ENCODE data around the gene IGFBP6. TPM values are rescaled to one million over a fixed set of nuclear protein-coding genes. Genes with fewer than 3 reads are reported as not detected.

Gene IGFBP6
- polyA plus RNA-seq, 3 donors, result 21.8 to 437 (median 83.9) TPM

- H3K27ac ChIP-seq (ENCODE audit: low read depth, low read length), result no peak overlapping the region
- 85 to 88% (median 87%) methylated on average over 13 of the region's 13 CpGs for WGBS, 3 donors
These were observed 39.5 kb upstream of the IGFBP6 start for GRCh38 chr12:53057816-53058500.

GRCh38 chr12:53058674-53059433, 38.6 kb upstream of the IGFBP6 start:
- 82 to 87% (median 83%) methylated on average over 30 to 35 of the region's 35 CpGs for WGBS, 3 donors
- no peak overlapping the region for H3K27ac ChIP-seq (ENCODE audit: low read depth, low read length)

- 87 to 90% (median 88%) methylated on average over 21 to 24 of the region's 24 CpGs for WGBS, 3 donors
- no peak overlapping the region for H3K27ac ChIP-seq (ENCODE audit: low read depth, low read length)
These were observed 37.9 kb upstream of the IGFBP6 start for GRCh38 chr12:53059434-53060063.

GRCh38 chr12:53060064-53060720, 37.3 kb upstream of the IGFBP6 start:
- H3K27ac ChIP-seq (ENCODE audit: low read depth, low read length), result no peak overlapping the region
- 84 to 87% (median 86%) methylated on average over 15 to 17 of the region's 17 CpGs for WGBS, 3 donors

- 36 to 58% (median 56%) methylated on average over 18 of the region's 18 CpGs for WGBS, 3 donors
- no peak overlapping the region for H3K27ac ChIP-seq (ENCODE audit: low read depth, low read length)
These were observed 36.7 kb upstream of the IGFBP6 start for GRCh38 chr12:53060721-53061276.

GRCh38 chr12:53061404-53062010, 36.0 kb upstream of the IGFBP6 start:
- H3K27ac ChIP-seq (ENCODE audit: low read depth, low read length), result no peak overlapping the region
- 26 to 87% (median 83%) methylated on average over 5 of the region's 5 CpGs for WGBS, 3 donors

GRCh38 chr12:53062011-53062961, 35.2 kb upstream of the IGFBP6 start:
- 59 to 67% (median 67%) methylated on average over 20 of the region's 20 CpGs for WGBS, 3 donors
- H3K27ac ChIP-seq (ENCODE audit: low read depth, low read length), result no peak overlapping the region

- WGBS, 3 donors, result 67 to 78% (median 71%) methylated on average over 14 of the region's 14 CpGs
- no peak overlapping the region for H3K27ac ChIP-seq (ENCODE audit: low read depth, low read length)
These were observed 34.3 kb upstream of the IGFBP6 start for GRCh38 chr12:53062977-53063707.

- WGBS, 3 donors, result 48 to 64% (median 58%) methylated on average over 13 of the region's 13 CpGs
- no peak overlapping the region for H3K27ac ChIP-seq (ENCODE audit: low read depth, low read length)
These were observed 33.5 kb upstream of the IGFBP6 start for GRCh38 chr12:53063708-53064612.

- WGBS, 3 donors, result 62 to 86% (median 68%) methylated on average over 11 of the region's 11 CpGs
- H3K27ac ChIP-seq (ENCODE audit: low read depth, low read length), result no peak overlapping the region
These were observed 32.6 kb upstream of the IGFBP6 start for GRCh38 chr12:53064613-53065436.

- 64 to 79% (median 72%) methylated on average over 7 of the region's 7 CpGs for WGBS, 3 donors
- H3K27ac ChIP-seq (ENCODE audit: low read depth, low read length), result no peak overlapping the region
These were observed 32.0 kb upstream of the IGFBP6 start for GRCh38 chr12:53065470-53065869.

GRCh38 chr12:53065975-53066931, 31.2 kb upstream of the IGFBP6 start:
- 29 to 44% (median 31%) methylated on average over 24 of the region's 24 CpGs for WGBS, 3 donors
- peak overlapping the region; percentile 65 for H3K27ac ChIP-seq (ENCODE audit: low read depth, low read length)

- 71 to 86% (median 72%) methylated on average over 6 to 7 of the region's 7 CpGs for WGBS, 3 donors
- H3K27ac ChIP-seq (ENCODE audit: low read depth, low read length), result no peak overlapping the region
These were observed 30.1 kb upstream of the IGFBP6 start for GRCh38 chr12:53067074-53067992.
